ENCODE results near the gene FBP1.

DNA sequence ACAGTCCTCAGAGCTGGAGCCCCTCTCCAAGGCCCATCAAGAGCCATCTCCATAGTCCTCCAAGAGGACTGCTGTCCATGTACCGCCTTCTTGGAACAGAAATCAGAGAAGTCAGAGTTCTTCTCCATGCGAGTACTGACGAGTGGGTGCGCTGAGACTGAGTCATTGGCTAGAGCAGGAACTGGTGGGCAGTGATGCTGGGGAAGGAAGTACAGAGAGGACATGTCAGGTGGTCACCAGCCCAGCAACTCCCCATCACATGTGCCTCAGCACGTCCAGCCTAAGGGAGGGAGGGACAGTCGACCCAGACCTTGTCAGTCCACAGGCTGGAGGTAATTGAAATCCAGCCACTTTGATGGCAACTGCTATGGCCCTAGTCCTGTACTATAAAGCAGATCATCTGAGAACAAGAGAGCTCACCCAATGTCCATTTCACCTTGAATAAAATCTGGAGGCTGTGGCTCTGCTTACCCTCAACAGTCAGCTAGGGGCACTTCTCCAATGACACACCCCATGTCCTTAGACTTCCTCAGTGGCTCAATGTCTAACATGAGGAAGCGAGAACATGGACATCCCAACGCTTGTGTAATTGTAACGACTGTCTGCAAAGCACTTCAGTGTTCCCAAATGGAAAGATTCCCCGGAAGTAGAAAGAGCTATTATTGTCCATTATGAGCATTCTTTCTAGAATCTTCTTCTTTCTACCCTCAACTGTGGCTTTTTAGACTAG, 15.0 kb upstream of the FBP1 start:
- TF ChIP-seq, protein P1, sequence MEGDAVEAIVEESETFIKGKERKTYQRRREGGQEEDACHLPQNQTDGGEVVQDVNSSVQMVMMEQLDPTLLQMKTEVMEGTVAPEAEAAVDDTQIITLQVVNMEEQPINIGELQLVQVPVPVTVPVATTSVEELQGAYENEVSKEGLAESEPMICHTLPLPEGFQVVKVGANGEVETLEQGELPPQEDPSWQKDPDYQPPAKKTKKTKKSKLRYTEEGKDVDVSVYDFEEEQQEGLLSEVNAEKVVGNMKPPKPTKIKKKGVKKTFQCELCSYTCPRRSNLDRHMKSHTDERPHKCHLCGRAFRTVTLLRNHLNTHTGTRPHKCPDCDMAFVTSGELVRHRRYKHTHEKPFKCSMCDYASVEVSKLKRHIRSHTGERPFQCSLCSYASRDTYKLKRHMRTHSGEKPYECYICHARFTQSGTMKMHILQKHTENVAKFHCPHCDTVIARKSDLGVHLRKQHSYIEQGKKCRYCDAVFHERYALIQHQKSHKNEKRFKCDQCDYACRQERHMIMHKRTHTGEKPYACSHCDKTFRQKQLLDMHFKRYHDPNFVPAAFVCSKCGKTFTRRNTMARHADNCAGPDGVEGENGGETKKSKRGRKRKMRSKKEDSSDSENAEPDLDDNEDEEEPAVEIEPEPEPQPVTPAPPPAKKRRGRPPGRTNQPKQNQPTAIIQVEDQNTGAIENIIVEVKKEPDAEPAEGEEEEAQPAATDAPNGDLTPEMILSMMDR (conservative IDR thresholded peaks at IDR 0.05; ENCODE audit: low read depth, low read length) = no peak
- TF ChIP-seq EZH2phosphoT487 (IDR thresholded peaks at IDR 0.05; ENCODE audit: borderline replicate concordance, low read length) (no peak), EZH2 (IDR thresholded peaks at IDR 0.05; ENCODE audit: low read length, unreplicated experiment) (no peak)
